ENCODE measurements around the gene NOL8. TPM values are rescaled to one million over a fixed set of nuclear protein-coding genes. Genes with fewer than 3 reads are reported as not detected.

The NOL8 gene
- total and polyA plus RNA-seq, 10 donors: 29.9 to 70.6 (median 39.9) TPM

DNA sequence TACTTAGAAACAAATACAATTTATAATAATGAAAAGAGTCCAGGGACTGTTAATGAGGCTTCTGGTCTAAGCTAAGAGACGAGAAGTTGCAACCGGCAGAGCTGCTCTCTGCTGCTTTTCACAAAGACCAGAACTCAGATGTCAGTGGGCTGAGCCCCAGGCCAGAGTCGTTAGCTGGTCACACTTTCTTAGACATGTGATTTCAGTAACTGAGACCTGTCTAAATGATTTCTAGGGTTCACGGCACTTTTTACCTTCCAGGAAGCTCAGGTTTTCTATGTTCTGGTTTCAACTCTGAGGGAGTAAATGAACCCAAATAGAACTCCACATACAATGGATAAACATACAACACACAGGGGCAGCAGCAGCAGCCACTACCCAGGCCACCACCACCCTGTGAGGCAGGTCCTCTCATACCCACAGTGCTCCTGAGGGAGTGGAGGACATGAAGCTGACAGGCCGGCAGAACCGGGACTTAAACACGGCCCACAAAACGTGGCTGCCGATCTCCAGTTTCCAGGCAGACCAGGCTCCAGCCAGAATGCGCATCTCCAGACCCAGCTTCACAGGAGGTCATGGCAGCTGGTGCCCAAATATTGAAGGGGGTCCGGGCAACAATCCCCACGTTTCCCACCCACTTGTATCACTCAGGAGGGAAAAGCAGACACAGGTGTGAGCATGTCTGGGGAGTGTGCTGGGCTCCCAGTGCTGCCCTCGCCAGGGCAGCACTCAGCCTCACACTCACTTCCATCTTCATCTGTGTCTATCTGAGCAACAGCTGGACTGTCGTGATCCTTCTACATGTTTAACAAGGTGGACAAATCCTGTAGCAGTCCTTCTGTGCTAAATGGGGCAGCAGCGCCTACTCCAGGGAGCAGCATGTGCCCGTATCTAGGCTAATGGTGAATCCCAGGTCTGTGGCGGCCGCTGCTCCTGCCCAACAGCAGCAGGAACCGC is 70.5 kb downstream of the NOL8 start:
- H3K4me3 ChIP-seq: no peak overlapping the region

DNA sequence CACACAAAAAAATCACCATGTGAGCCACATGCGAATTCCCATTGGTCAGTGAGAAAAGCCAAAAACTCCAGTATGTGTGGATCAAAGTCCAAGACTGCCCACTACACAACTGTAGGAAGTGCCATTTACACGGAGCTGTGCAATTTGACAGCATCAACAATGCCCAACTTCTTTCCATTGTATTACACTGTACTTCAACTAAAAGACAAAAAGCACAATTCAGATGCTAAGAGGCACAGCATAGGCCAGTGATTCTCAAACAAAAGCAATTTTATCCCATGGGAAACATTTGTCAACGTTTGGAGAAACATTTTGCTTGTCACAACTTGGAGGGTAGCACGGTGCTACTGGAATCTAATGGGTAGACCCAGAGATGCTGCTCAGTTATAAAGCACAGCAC is 71.5 kb downstream of the NOL8 start:
- no peak for TF ChIP-seq POLR2AphosphoS5 (IDR thresholded peaks at IDR 0.05)
- TF ChIP-seq, protein P1, sequence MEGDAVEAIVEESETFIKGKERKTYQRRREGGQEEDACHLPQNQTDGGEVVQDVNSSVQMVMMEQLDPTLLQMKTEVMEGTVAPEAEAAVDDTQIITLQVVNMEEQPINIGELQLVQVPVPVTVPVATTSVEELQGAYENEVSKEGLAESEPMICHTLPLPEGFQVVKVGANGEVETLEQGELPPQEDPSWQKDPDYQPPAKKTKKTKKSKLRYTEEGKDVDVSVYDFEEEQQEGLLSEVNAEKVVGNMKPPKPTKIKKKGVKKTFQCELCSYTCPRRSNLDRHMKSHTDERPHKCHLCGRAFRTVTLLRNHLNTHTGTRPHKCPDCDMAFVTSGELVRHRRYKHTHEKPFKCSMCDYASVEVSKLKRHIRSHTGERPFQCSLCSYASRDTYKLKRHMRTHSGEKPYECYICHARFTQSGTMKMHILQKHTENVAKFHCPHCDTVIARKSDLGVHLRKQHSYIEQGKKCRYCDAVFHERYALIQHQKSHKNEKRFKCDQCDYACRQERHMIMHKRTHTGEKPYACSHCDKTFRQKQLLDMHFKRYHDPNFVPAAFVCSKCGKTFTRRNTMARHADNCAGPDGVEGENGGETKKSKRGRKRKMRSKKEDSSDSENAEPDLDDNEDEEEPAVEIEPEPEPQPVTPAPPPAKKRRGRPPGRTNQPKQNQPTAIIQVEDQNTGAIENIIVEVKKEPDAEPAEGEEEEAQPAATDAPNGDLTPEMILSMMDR (IDR thresholded peaks at IDR 0.05 in 8 of 11, conservative IDR thresholded peaks at IDR 0.05 in 3 of 11): no peak
- no peak for TF ChIP-seq POLR2A (IDR thresholded peaks at IDR 0.05)
- intact Hi-C loops (cut with DNase I; ENCODE audit: low total_unique reads): no loop called here
- Histone ChIP-seq H3K27me3 (replicated peaks in 1 of 7) (no peaks in the 10 kb centered on the region), H3K9me3 (no peaks in the 10 kb centered on the region), H3K4me1 (no peaks in the 10 kb centered on the region), H3K4me3 (no peak overlapping the region), H3K36me3 (peaks cover 10 to 100% (median 98%) of the 10 kb centered on the region in 6 donors), H3K27ac (no peak overlapping the region)
- DNase-seq: no peak
- 79 to 85% (median 83%) methylated on average over 4 of the region's 4 CpGs for WGBS, 5 donors

More for the DNA sequence above, 70.5 kb downstream of the NOL8 start:
- TF ChIP-seq POLR2A (IDR thresholded peaks at IDR 0.05) (no peak), POLR2AphosphoS5 (IDR thresholded peaks at IDR 0.05) (no peak)
- TF ChIP-seq, protein P1 (IDR thresholded peaks at IDR 0.05 in 8 of 11, conservative IDR thresholded peaks at IDR 0.05 in 3 of 11): no peak
- no peak overlapping the region for H3K27ac ChIP-seq
- intact Hi-C loops (cut with DNase I; ENCODE audit: low total_unique reads): no loop called here
- WGBS, 5 donors: 85 to 92% (median 87%) methylated on average over 15 to 19 of the region's 19 CpGs
- DNase-seq: no peak
- H3K4me1 ChIP-seq: no peaks in the 10 kb centered on the region
- no peaks in the 10 kb centered on the region for H3K9me3 ChIP-seq
- peaks cover 10 to 100% (median 100%) of the 10 kb centered on the region in 6 donors for H3K36me3 ChIP-seq
- no peaks in the 10 kb centered on the region for H3K27me3 ChIP-seq (replicated peaks in 1 of 7)

DNA sequence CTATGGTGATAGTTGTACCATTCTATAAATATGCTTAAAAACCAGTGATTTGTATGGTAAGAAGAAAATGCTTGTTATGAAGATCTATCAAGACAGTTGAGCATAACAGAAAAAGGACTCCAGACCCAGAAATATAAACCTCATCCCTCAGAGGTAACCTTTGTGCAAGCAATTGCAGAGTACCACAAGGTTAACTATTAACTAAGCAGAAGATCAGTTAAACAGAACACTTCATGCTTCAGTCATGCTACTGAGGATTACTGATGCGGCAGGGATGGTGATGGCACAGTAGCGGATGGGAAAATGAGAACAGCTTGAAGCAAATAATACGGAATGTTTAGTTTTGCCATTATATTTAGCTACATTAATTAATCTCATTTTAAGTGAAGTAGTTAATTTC is 77.2 kb downstream of the NOL8 start:
- no peak for TF ChIP-seq POLR2AphosphoS5 (IDR thresholded peaks at IDR 0.05)
- WGBS, 5 donors: 96 to 98% (median 97%) methylated on average over 3 of the region's 3 CpGs
- peaks cover 15 to 100% (median 99%) of the 10 kb centered on the region in 6 donors for H3K36me3 ChIP-seq
- intact Hi-C loops (cut with DNase I; ENCODE audit: low total_unique reads): no loop called here
- H3K4me3 ChIP-seq: no peak overlapping the region
- H3K9me3 ChIP-seq: no peaks in the 10 kb centered on the region
- H3K27me3 ChIP-seq (replicated peaks in 1 of 7): no peaks in the 10 kb centered on the region
- H3K4me1 ChIP-seq: no peaks in the 10 kb centered on the region
- no peak for DNase-seq
- peak overlapping the region in 4 of 8 donors; percentile 16 to 45 (median 38) for H3K27ac ChIP-seq

Small RNA genes within 50 kb of the gene (microRNA-seq; reads per million reads assigned to microRNA genes)
- gene MIR3651: 0.57 to 2.8 (median 1.4) reads per million in 3 donors

Small RNA genes within 50 kb of the gene (small RNA-seq; reads per million reads assigned to genes)
- gene MIR3651 (0 reads per million in 4 donors), gene SNORA84 (0.35 to 0.68 (median 0.51) reads per million in 4 donors)

Other genes starting within 250 kb of the NOL8 start
- gene SPTLC1, start 209.9 kb downstream of the NOL8 start, total RNA-seq: 10 to 100 TPM; 46.9 to 75.1 (median 62.0) TPM
- 10 to 100 TPM; 15.9 to 21.0 (median 16.6) TPM for gene SPTLC1, start 209.9 kb downstream of the NOL8 start, polyA plus RNA-seq
- gene IARS1, start 31.7 kb downstream of the NOL8 start, total RNA-seq: 100 to 1,000 TPM in 1 of 7 donors, 10 to 100 TPM in 6; 58.3 to 110 (median 71.5) TPM
- 10 to 100 TPM; 16.0 to 25.6 (median 22.9) TPM for gene IARS1, start 31.7 kb downstream of the NOL8 start, polyA plus RNA-seq
- gene CENPP, start 603 bp upstream of the NOL8 start, total RNA-seq: 10 to 100 TPM in 2 of 7 donors, 1 to 10 TPM in 5; 5.4 to 15.8 (median 6.9) TPM
- gene CENPP, start 603 bp upstream of the NOL8 start, polyA plus RNA-seq: 1 to 10 TPM; 1.7 to 2.1 (median 2.0) TPM
- 1 to 10 TPM in 1 of 7 donors, under 1 TPM in 5, not detected in 1; 0.14 to 1.2 (median 0.61) TPM for gene OGN, start 79.2 kb upstream of the NOL8 start, total RNA-seq
- 1 to 10 TPM in 1 of 3 donors, under 1 TPM in 2; 0.48 to 1.3 (median 0.57) TPM for gene OGN, start 79.2 kb upstream of the NOL8 start, polyA plus RNA-seq
- gene OMD, start 99.1 kb upstream of the NOL8 start, total RNA-seq: under 1 TPM in 6 of 7 donors, not detected in 1; 0.10 to 0.85 (median 0.57) TPM
- gene OMD, start 99.1 kb upstream of the NOL8 start, polyA plus RNA-seq: 1 to 10 TPM in 1 of 3 donors, under 1 TPM in 2; 0.28 to 1.0 (median 0.61) TPM
- 1 to 10 TPM in 3 of 7 donors, under 1 TPM in 3, not detected in 1; 0.32 to 2.0 (median 1.0) TPM for gene ASPN, start 157.2 kb upstream of the NOL8 start, total RNA-seq
- gene ASPN, start 157.2 kb upstream of the NOL8 start, polyA plus RNA-seq: 1 to 10 TPM in 1 of 3 donors, under 1 TPM in 2; 0.64 to 1.1 (median 0.83) TPM
- 1 to 10 TPM in 1 of 7 donors, under 1 TPM in 4, not detected in 2; 0.28 to 1.7 (median 0.49) TPM for gene ECM2, start 210.6 kb upstream of the NOL8 start, total RNA-seq
- gene ECM2, start 210.6 kb upstream of the NOL8 start, polyA plus RNA-seq: under 1 TPM; 0.22 to 0.68 (median 0.45) TPM